ENCODE results near the gene CCT3.
A peak's percentile ranks its signal among the peaks of the same experiment; 100 is the strongest.
"Not testable (repeated sequence)": the region's sequence is repeated elsewhere in the genome, so short reads cannot be mapped to it uniquely, and the experiment has no call there.

Gene CCT3

DNA sequence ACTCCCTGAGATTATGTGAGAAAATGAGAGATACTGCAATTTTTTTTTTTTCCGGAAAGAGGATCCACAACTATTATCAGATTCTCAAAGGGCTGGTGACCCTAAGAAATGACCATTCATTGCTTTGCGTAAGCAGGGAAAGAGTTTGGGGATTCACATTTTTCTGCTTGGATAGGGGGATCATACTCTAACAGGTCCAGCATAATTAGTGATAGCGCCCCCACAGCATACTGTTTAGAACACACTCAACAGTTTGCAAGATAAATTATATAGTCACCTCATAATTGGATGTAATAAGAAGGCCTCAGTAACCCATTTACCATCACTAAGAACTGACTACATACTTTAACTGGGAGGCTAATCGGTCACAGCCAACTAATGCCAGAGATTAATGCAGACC, 1.9 kb downstream of the CCT3 start:
- no peak for DNase-seq (ENCODE audit: low read depth, low spot score)

GRCh38 chr1:156323179-156323578, 14.9 kb downstream of the CCT3 start:
- DNase-seq (ENCODE audit: low read depth, low spot score), result not testable (repeated sequence)

DNA sequence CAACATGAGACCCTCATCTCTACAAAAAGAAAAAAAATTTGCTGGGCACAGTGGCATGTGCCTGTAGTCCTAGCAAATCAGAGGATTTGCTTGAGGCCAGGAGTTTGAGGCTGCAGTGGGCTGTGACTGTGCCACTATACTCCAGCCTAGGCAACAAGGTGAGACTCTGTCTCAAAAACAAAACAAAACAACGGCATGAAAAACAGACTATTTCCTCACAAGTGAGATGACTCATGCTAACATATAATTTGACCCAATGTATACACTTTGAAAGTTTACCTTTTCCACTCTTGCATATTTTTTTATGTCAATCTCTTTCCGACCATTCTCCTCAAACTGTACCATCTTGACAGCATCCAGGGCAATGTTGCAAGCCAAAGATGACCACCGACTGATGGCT, 17.5 kb downstream of the CCT3 start:
- DNase-seq (ENCODE audit: low read depth, low spot score), result no peak

GRCh38 chr1:156319664-156320063, 18.4 kb downstream of the CCT3 start:
- no peak for DNase-seq (ENCODE audit: low read depth, low spot score)

DNA sequence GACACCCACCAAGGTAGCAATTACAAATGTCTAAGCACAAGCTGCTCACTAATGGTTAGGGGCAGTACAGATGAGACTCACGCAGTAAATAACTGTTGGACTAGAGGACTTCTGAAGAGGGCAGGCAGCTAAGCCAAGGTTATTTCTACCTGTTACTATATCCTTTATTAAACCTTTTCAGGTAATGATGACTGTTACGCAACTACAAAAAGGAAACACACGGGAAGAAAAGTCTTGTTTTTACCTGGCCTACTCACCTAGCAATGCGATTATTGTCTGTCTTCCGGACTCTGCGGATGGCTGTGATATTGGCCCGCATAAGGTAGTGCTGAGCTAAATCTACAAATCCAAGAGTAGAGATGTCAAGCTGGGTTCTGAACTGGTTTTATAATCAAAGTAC, 21.2 kb downstream of the CCT3 start:
- no peak for DNase-seq (ENCODE audit: low read depth, low spot score)

- DNase-seq (ENCODE audit: low read depth, low spot score), result no peak
These were observed 27.1 kb downstream of the CCT3 start for GRCh38 chr1:156310962-156311361.

DNA sequence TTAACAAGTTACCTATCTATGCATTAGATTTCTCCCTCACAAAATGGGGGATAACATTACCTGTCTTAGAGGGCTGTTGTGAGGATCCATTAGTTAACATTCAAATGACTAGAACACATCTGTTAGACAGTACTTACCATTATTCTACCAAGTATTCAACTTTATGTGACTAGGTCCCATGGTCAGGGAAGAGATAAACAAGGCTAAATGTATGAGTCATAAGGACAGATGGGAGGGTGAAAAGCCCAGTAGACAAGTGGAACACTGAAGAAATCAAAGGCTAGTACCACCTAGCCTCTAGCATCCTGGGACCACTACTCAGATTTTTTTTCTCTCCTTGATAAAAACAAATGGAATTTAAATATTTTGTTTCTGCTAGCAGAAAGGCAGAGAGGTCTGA, 30.0 kb downstream of the CCT3 start:
- DNase-seq (ENCODE audit: low read depth, low spot score), result no peak

GRCh38 chr1:156305215-156305614, 32.9 kb downstream of the CCT3 start:
- no peak for DNase-seq (ENCODE audit: low read depth, low spot score)

DNA sequence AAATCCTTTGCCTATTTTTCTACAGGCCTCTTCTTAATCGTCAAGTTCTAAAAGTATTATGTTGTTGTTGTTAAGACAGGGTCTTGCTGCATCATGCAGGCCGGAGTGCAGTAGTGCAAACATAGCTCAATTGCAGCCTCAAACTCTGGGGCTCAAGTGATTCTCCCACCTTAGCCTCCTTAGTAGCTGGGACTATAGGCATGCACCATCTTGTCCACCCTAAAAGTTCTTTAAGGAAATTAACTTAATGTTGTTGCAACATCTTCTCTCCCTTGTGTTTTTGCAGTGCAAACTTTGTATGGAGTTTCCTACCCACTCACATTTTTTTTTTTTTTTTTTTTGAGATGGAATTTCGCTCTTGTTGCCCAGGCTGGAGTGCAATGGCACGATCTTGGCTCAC, 34.9 kb downstream of the CCT3 start:
- DNase-seq (ENCODE audit: low read depth, low spot score), result no peak

DNA sequence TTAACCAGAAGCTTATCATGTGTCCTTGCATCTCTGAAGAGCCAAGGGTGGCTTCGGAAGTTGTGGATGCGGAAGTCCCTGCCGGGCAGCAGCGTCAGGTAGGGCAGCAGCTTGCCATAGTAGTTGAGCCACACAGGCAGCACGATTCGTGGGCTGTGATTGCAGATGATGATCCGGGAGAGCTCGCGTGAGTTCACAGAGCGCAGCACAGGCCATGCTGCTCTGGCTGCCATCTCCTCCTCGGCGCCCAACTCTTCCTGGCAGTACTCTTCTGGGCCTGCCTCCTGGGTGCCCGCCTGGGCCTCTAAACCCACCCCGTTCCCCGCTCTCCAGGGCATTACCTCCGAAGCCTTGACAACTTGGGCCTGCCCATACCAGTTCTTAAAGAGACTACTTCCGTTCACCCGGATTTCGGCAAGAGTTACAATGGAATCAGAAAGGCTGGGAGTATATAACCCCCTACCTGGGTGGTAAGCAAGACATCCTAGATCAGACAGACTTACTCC, 39.2 kb downstream of the CCT3 start, which contains the start of gene VHLL:
Gene VHLL (minus strand): TSS at position 456 of the 506 bp plus-strand sequence. CDS start 118 bp downstream, at position 338.
- no peak for DNase-seq (ENCODE audit: low read depth, low spot score)

DNA sequence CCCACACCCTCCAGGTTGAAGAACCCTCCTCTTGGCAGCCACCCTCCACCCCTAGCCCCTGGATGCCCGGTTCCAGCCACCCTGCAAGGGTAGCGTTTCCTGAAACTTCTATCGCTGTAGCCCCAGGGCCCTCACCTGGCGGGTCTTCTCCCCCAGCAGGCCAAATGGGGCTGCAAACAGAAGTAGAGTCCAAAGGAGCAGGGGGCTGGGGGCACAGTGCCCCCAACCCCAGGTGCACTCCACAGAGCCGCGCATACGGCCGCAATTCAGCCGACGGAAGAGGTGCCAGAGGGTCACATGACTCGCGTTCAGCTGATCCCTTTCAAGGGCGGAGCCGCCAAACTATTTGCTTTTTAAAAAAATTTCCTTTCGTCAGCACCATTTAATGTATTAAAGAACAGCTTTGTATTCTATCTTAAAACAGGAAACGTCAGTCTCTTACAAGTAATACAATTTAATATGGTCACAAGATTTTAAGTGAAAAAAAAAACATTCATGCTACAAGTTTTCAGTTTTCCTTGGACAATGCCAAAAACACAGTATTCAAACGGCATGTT, 42.6 kb downstream of the CCT3 start, which contains the start of gene GLMP:
Gene GLMP (minus strand): TSS at position 289 of the 557 bp plus-strand sequence. CDS start 34 bp downstream, at position 255.
- no peak for DNase-seq (ENCODE audit: low read depth, low spot score)

DNA sequence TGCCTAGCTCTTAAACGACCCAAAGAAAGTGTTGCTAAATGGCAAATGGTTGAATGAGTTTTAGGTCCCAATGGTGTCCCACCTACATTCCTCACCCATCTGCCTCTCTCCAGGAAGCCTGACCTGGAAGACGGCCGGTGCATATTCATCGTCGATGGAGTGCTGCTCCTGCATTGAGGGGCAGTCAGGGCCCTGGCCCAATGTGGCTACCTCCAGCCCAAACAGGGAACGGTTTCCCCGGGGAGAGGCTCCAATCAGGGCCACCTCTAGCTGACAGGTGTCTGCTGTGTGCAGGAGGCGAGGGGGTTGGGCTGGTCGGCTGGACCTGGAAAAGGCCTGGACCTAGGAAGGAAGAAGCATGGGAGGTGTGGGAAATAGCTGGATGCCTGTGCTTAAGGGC, 44.2 kb downstream of the CCT3 start:
- DNase-seq (ENCODE audit: low read depth, low spot score), result no peak

GRCh38 chr1:156293098-156293434, 45.0 kb downstream of the CCT3 start:
- no peak for DNase-seq (ENCODE audit: low read depth, low spot score)

DNA sequence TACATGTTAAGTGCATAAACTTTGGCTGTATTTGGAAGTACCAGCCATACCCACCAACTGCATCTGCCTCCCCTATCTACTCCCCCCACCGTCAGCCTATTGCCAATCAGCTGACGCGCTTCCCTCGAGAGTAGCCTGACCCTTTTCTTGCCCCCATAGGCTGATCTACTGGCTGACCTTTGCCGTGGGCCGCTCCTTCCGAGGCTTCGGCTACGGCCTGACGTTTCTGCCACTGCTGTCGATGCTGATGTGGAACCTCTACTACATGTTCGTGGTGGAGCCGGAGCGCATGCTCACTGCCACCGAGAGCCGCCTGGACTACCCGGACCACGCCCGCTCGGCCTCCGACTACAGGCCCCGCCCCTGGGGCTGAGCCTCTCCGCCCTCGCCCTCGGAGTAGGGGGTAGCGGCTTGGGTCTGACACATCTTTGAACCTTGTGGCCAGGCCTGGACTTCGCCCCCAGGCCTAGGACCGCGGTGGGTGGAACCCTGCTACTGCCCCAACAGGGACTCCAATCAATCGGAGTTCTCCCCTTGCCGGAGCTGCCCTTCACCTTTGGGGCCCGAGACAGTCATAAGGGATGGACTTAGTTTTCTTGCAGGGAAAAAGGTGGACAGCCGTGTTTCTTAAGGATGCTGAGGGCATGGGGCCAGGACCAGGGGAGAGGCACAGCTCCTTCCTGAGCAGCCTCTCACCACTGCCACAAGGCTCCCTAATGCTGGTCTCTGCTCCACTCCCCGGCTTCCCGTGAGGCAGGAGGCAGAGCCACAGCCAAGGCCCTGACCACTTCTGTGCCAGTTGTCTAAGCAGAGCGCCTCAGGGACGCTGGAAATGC, 46.6 kb downstream of the CCT3 start:
- peak; percentile 59 for DNase-seq (ENCODE audit: low read depth, low spot score)

GRCh38 chr1:156289857-156290256, 48.2 kb downstream of the CCT3 start:
- no peak for DNase-seq (ENCODE audit: low read depth, low spot score)

GRCh38 chr1:156286061-156286460, 52.0 kb downstream of the CCT3 start:
- DNase-seq (ENCODE audit: low read depth, low spot score), result no peak

- no peak for DNase-seq (ENCODE audit: low read depth, low spot score)
These were observed 52.7 kb downstream of the CCT3 start for GRCh38 chr1:156285437-156285836.

DNA sequence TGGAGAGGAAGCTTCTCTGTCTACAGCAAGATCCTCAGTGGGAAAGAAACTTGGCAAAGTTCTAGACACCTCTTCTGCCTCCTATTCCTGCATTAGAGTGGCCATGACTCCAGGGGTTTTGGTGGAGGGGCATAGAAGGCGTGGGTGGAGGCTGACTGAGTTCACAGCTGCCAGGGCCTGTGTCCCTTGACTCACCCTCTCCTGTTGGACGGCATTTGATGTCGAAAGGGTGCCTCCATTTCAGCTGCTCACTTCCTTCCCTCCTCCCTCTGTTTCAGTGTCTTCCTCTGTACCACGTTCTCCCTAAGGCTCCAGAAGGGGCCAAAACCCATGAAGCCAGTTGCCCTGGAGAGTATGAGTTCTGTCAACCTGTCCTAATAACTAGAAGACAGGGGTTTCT, 53.3 kb downstream of the CCT3 start:
- DNase-seq (ENCODE audit: low read depth, low spot score), result no peak

DNA sequence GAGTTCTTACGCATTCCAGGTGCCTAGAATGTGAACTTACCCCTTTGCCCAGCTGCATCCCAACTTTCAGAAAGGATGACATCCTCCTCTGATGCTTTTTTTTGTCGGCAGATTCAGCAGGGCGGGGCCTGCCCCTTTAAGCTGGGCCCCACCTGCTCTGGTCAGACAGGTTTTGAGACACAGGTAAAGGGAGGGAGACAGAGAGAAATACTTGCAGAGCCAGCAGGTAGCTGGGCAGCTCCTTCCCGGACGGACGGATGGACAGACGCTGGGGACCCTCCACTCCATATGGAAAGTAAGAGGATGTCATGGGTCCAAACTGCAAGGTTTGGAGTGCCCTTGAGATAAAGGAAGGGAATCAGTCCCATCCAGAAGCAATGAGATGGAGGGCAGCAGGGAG, 54.0 kb downstream of the CCT3 start, which contains the start of gene TMEM79:
Gene TMEM79 (plus strand): TSS at position 214 of the 400 bp plus-strand sequence. CDS start 902 bp downstream, outside the sequence.
- DNase-seq (ENCODE audit: low read depth, low spot score), result no peak

DNA sequence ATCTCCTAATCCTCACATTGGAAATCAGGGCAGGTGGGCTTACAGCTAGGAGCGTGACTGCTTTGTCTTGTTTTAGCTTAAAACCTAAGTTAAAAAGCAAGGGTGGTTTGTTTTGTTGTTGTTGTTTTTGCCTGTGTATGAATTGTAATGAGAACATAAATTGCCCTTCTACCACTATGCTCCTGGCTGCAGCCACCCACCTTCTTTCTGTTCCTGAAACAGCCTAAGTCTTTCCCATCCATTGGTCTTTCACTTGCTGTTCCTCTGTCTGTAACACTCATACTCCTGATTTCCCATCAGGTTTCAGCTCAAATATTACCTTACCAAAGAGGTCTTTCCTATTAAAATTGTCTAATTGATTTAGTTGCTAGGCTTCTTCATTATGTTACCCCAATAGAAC, 54.6 kb downstream of the CCT3 start:
- no peak for DNase-seq (ENCODE audit: low read depth, low spot score)

DNA sequence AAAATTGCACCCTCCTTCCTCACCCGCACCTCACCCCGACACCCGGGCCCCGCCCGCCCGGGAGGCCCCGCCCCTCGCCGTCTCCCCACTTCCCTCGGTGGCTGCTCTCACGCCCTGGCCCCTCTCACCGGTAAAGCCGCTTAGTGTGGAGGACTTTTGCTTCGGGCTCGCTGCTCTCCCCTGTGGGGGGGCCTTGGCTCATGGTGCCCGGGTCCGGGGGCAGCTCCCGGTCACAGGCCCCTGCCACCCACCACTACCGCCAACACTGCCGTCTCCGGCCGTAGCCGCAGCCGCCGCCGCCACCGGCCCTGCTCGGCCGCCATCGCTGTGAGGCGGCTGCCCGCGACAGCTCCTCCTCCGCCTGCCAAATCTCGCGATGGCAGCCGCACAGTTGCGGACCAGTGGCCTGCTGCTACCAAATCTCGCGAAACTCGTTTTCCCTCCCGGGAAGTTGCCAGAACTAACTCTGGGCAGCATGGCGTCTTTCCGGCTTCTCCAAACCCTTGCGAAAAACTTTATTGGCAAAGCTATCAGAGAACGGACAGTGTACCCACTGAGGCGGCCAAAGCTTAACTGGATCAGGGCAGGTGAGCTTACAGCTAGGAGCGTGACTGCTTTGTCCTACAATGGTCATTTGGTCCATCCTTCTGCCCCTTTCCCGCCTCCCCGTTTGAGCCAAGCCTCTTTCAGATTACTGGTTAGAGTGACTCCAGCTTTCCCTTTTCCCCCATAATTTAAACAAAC, 55.4 kb downstream of the CCT3 start, which contains the start of gene SMG5:
Gene SMG5 (minus strand): TSS at position 347 of the 744 bp plus-strand sequence. CDS start 145 bp downstream, at position 202.
- DNase-seq (ENCODE audit: low read depth, low spot score), result peak; percentile 94

Data from smooth muscle cell of the brain vasculature (primary cell).